ENCODE results near the gene BDH1. TPM values are rescaled to one million over a fixed set of nuclear protein-coding genes. Genes with fewer than 3 reads are reported as not detected.
"Not testable (repeated sequence)": the region's sequence is repeated elsewhere in the genome, so short reads cannot be mapped to it uniquely, and the experiment has no call there.

BDH1 gene
- total RNA-seq, 2 experiments from 2014 or later = 54.2 to 55.8 TPM

- H3K4me3 Mint-ChIP-seq = no peak overlapping the region
- no peaks in the 10 kb centered on the region for H3K27me3 Mint-ChIP-seq
- H3K27ac Mint-ChIP-seq = no peak overlapping the region
- no peak for DNase-seq
- peaks cover 4% of the 10 kb centered on the region for H3K9me3 Mint-ChIP-seq
- H3K4me1 Mint-ChIP-seq = peaks cover 13% of the 10 kb centered on the region
- peaks cover 53% of the 10 kb centered on the region for H3K36me3 Mint-ChIP-seq (ENCODE audit: low read depth)
- CTCF ChIA-PET = no interaction called here
- POLR2A ChIA-PET = no interaction called here
Observed at GRCh38 chr3:197519801-197520211, 36.0 kb downstream of the BDH1 start.

GRCh38 chr3:197518881-197519421 is 36.8 kb downstream of the BDH1 start:
- peaks cover 13% of the 10 kb centered on the region for H3K4me1 Mint-ChIP-seq
- H3K9me3 Mint-ChIP-seq = peaks cover 4% of the 10 kb centered on the region
- H3K36me3 Mint-ChIP-seq (ENCODE audit: low read depth) = peaks cover 59% of the 10 kb centered on the region
- H3K4me3 Mint-ChIP-seq = no peak overlapping the region
- POLR2A ChIA-PET = no interaction called here
- DNase-seq = no peak
- no peaks in the 10 kb centered on the region for H3K27me3 Mint-ChIP-seq
- CTCF ChIA-PET = no interaction called here
- H3K27ac Mint-ChIP-seq = peak overlapping the region; percentile 85

- H3K27ac Mint-ChIP-seq, H3K27me3 Mint-ChIP-seq, CTCF ChIA-PET, DNase-seq, H3K4me3 Mint-ChIP-seq, H3K9me3 Mint-ChIP-seq, POLR2A ChIA-PET: not testable (repeated sequence)
- peaks cover 61% of the 10 kb centered on the region for H3K36me3 Mint-ChIP-seq (ENCODE audit: low read depth)
- H3K4me1 Mint-ChIP-seq = peaks cover 13% of the 10 kb centered on the region
Observed at GRCh38 chr3:197517922-197518683, 37.7 kb downstream of the BDH1 start.

- H3K27me3 Mint-ChIP-seq, H3K4me3 Mint-ChIP-seq, H3K9me3 Mint-ChIP-seq, POLR2A ChIA-PET, DNase-seq: not testable (repeated sequence)
- peaks cover 13% of the 10 kb centered on the region for H3K4me1 Mint-ChIP-seq
- CTCF ChIA-PET = interaction anchor here (1.5 kb wide), 1 partner anchor 15 kb away, joined by 5 read pairs; no protein-coding TSS in a partner anchor
- H3K36me3 Mint-ChIP-seq (ENCODE audit: low read depth) = peaks cover 62% of the 10 kb centered on the region
- H3K27ac Mint-ChIP-seq = peak overlapping the region; percentile 57
Observed at GRCh38 chr3:197516890-197517606, 38.7 kb downstream of the BDH1 start.

DNA sequence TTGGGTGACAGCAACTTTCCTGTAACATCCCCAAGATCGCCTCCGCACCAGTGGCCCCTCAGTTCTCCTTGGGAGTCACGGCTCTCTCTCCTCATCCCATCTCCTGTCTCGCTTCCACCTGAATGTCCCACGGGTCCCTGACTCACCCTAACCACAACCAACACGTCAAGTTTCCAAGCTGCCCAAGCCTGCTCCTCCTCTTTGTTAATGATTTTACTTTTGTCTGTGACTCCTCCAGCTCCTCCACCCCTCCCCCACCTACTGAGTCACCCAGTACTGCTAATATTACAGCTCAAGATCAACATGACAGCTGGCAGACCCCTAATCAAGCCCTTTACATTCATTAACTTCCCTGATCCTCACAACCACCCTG is 39.3 kb downstream of the BDH1 start:
- peaks cover 4% of the 10 kb centered on the region for H3K9me3 Mint-ChIP-seq
- H3K4me1 Mint-ChIP-seq = peaks cover 13% of the 10 kb centered on the region
- H3K27ac Mint-ChIP-seq = peak overlapping the region; percentile 57
- DNase-seq = no peak
- H3K36me3 Mint-ChIP-seq (ENCODE audit: low read depth) = peaks cover 62% of the 10 kb centered on the region
- no peaks in the 10 kb centered on the region for H3K27me3 Mint-ChIP-seq
- ChIA-PET CTCF (interaction anchor here (1.5 kb wide), 1 partner anchor 15 kb away, joined by 5 read pairs; no protein-coding TSS in a partner anchor), POLR2A (no interaction called here)
- H3K4me3 Mint-ChIP-seq = no peak overlapping the region

DNA sequence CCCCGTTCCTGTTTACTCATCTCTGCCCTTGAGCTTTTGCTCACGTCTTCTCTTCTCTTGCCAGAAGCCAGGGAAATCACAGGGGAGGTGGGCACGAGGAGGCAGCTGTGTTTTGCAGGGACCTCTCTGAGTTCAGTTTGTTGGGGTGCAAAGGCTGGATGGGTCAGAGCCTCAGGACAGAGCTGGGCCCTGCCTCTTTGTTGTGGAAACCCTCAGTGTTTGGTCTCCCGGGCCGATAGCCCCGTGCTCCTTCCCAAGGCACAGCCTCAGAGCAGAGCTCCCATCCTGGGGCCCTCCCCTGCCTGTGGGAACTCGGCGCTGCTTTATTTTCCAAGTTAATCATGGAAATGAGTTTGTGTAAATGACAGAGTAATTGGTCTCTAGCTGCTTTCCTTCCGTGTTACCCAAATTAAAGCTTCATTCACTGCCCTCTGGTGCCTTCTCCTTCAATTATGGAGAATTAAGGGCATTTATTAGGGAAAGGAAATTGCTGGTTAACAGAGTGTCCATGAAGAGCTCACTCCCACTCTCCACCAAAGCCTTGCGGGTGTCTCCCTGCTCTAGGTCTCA is 40.9 kb downstream of the BDH1 start:
- peaks cover 4% of the 10 kb centered on the region for H3K9me3 Mint-ChIP-seq
- ChIA-PET POLR2A (interaction anchor here (1.4 kb wide), 1 partner anchor 10 kb away, joined by 5 read pairs; no protein-coding TSS in a partner anchor), CTCF (no interaction called here)
- no peaks in the 10 kb centered on the region for H3K27me3 Mint-ChIP-seq
- DNase-seq = no peak
- H3K36me3 Mint-ChIP-seq (ENCODE audit: low read depth) = peaks cover 55% of the 10 kb centered on the region
- no peak overlapping the region for H3K4me3 Mint-ChIP-seq
- H3K4me1 Mint-ChIP-seq = peaks cover 16% of the 10 kb centered on the region
- H3K27ac Mint-ChIP-seq = no peak overlapping the region

DNA sequence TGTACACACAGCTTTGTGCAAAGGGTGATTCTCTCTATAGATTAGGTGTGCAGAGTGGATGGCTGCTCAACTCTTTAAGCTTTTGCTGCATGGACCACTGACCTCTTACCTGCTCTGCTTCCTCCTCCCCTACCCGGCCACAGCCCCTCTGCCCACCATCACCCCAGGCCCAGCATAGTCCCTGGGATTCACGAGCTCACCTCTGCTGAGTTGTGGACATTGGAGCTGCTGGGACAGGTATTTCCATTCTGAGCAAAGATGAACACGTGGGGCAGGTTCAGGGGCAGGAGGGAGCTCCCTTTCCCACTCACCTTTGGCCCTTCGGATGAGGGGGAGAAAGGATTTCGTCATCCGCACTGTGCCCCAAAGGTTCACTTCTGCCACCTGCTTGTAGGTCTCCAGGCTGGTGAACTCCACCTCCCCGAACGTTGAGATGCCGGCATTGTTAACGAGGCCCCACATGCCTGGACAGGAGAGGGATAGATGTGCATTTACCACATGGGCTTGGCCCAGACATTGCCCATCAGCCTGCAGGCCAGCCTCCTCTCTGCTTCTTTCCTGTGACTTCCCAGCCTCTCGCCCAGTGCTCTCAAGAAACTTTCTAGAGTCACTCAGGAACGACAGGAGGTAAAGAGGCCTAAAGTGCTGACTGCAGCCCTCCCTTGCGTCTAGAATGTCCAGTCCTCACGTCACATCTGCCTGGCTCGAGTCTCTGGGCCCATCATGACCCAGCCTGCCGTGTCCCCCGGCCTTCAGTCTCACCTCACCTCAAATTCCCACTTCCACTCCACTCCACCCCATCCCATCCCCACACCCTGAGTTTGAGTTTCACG is 41.6 kb downstream of the BDH1 start:
- H3K4me3 Mint-ChIP-seq = no peak overlapping the region
- H3K27ac Mint-ChIP-seq = no peak overlapping the region
- peaks cover 3% of the 10 kb centered on the region for H3K9me3 Mint-ChIP-seq
- H3K36me3 Mint-ChIP-seq (ENCODE audit: low read depth) = peaks cover 51% of the 10 kb centered on the region
- CTCF ChIA-PET = interaction anchor here (1.8 kb wide), 1 partner anchor 258 kb away, joined by 5 read pairs; no protein-coding TSS in a partner anchor
- H3K27me3 Mint-ChIP-seq = no peaks in the 10 kb centered on the region
- DNase-seq = no peak
- POLR2A ChIA-PET = interaction anchor here (1.4 kb wide), 1 partner anchor 11 kb away, joined by 5 read pairs; no protein-coding TSS in a partner anchor
- peaks cover 15% of the 10 kb centered on the region for H3K4me1 Mint-ChIP-seq

DNA sequence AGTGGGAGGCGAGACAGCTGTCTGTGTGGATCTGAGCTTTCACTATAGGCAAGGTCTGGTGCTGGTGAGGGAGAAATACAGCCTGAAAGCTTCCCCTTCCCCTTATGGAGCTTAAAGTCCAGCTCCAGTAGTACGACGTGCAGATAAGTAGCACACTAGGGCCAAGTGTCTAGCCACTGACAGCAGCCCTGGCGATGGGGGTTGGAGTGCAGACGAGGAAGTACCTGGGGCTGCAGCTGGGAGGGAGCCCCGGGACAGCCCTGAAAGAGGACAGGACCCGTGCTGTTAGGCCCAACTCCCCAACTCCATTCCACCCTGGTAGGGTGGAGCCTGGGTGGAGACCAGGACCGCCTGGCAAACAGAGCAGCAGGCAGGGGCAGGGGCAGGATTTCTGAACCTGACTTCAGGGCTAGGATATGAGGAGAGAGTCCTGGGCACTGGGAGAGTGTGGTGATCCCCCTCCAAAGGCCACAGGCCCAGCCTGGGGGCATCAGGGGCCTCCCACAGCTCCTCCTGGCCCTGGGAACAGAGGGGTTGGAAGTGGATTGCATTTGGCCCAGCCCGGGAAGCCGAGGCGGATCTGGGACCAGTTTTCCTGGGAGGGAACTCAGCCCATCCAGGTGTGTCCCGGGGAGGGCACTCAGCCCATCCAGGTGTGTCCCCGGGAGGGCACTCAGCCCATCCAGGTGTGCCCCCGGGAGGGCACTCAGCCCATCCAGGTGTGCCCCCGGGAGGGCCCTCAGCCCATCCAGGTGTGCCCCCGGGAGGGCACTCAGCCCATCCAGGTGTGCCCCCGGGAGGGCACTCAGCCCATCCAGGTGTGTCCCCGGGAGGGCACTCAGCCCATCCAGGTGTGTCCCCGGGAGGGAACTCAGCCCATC is 42.8 kb downstream of the BDH1 start:
- Mint-ChIP-seq H3K4me3 (no peak overlapping the region), H3K9me3 (no peaks in the 10 kb centered on the region), H3K27me3 (no peaks in the 10 kb centered on the region), H3K4me1 (peaks cover 12% of the 10 kb centered on the region), H3K36me3 (ENCODE audit: low read depth) (peaks cover 45% of the 10 kb centered on the region), H3K27ac (peak overlapping the region; percentile 15)
- no peak for DNase-seq
- POLR2A ChIA-PET = no interaction called here
- CTCF ChIA-PET = interaction anchor here (0.5 to 1.8 kb wide), 4 partner anchors 8 to 289 kb away, joined by 3 to 5 read pairs (median 5); no protein-coding TSS in a partner anchor

- ChIA-PET POLR2A (no interaction called here), CTCF (interaction anchor here (0.5 to 1.8 kb wide), 6 partner anchors 8 to 288 kb away, joined by 3 to 7 read pairs (median 5); no protein-coding TSS in a partner anchor)
- no peak overlapping the region for H3K4me3 Mint-ChIP-seq
- DNase-seq = no peak
- H3K4me1 Mint-ChIP-seq = peaks cover 12% of the 10 kb centered on the region
- no peaks in the 10 kb centered on the region for H3K27me3 Mint-ChIP-seq
- H3K36me3 Mint-ChIP-seq (ENCODE audit: low read depth) = peaks cover 45% of the 10 kb centered on the region
- H3K9me3 Mint-ChIP-seq = no peaks in the 10 kb centered on the region
- H3K27ac Mint-ChIP-seq = peak overlapping the region; percentile 15
Observed at GRCh38 chr3:197511853-197512635, 43.7 kb downstream of the BDH1 start.

GRCh38 chr3:197511130-197511529 is 44.6 kb downstream of the BDH1 start:
- no peak overlapping the region for H3K27ac Mint-ChIP-seq
- peaks cover 4% of the 10 kb centered on the region for H3K4me1 Mint-ChIP-seq
- no peaks in the 10 kb centered on the region for H3K27me3 Mint-ChIP-seq
- POLR2A ChIA-PET = no interaction called here
- H3K36me3 Mint-ChIP-seq (ENCODE audit: low read depth) = peaks cover 36% of the 10 kb centered on the region
- CTCF ChIA-PET = interaction anchor here (0.6 to 1.8 kb wide), 3 partner anchors 16 to 254 kb away, joined by 3 to 12 read pairs (median 7); no protein-coding TSS in a partner anchor
- no peaks in the 10 kb centered on the region for H3K9me3 Mint-ChIP-seq
- no peak for DNase-seq
- no peak overlapping the region for H3K4me3 Mint-ChIP-seq

DNA sequence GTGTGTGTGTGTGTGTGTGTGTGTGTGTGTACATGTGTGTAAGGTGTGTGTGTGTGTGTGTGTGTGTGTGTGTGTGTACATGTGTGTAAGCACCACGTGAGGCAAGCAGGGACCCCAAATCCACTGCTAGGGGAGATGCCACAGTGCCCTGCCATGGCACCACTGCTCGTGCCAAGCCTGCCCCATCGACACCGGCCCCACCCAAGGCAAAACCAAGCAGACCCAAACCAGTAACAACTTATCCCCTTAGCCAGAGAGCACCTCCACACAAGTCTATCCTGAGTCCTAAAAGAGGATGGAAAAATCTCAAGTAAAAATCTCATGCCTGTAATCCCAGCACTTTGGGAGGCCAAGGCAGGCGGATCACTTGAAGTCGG is 45.1 kb downstream of the BDH1 start:
- Mint-ChIP-seq H3K36me3 (ENCODE audit: low read depth) (peaks cover 32% of the 10 kb centered on the region), H3K4me1 (peaks cover 4% of the 10 kb centered on the region), H3K4me3 (no peak overlapping the region), H3K9me3 (no peaks in the 10 kb centered on the region), H3K27me3 (no peaks in the 10 kb centered on the region), H3K27ac (no peak overlapping the region)
- DNase-seq = no peak
- CTCF ChIA-PET = interaction anchor here (1.4 to 1.8 kb wide), 2 partner anchors 232 to 254 kb away, joined by 3 to 12 read pairs; no protein-coding TSS in a partner anchor
- POLR2A ChIA-PET = interaction anchor here (0.7 kb wide), 1 partner anchor 10 kb away, joined by 3 read pairs; no protein-coding TSS in a partner anchor
